HG03469 (cell line): ENCODE results near the gene PTTG2.

Source experiments
- ATAC-seq: cut with Tn5 transposase; IDR thresholded peaks from one replicate; pipeline ENCODE4 v1.9.1; 2021; ENCODE audit warnings: mild to moderate bottlenecking, moderate library complexity, moderate number of reproducible peaks; ENCODE audit not compliant: unreplicated experiment

PTTG2 gene

GRCh38 chr4:38004887-38005286 is 44.7 kb downstream of the PTTG2 start:
- ATAC-seq: no peak

GRCh38 chr4:38005637-38006036 is 45.4 kb downstream of the PTTG2 start:
- no peak for ATAC-seq

GRCh38 chr4:38007645-38008044 is 47.4 kb downstream of the PTTG2 start:
- ATAC-seq: no peak

GRCh38 chr4:38008571-38009021 is 48.4 kb downstream of the PTTG2 start:
- ATAC-seq: no peak

- ATAC-seq: no peak
Measured at GRCh38 chr4:38009421-38009820, 49.2 kb downstream of the PTTG2 start.

GRCh38 chr4:38009949-38010348 is 49.8 kb downstream of the PTTG2 start:
- ATAC-seq: no peak
